C4-2B (cell line): Measurements from ENCODE around the gene AUTS2.

Experiments used
- CTCF ChIP-seq: fragments of 450-650 bp; conservative IDR thresholded peaks from 2 replicates; pipeline ENCODE4 v1.5.1; 2017; ENCODE audit warnings: mild to moderate bottlenecking
- ZFX ChIP-seq: fragments of 450-650 bp; IDR thresholded peaks from 2 replicates; pipeline ENCODE4 v1.6.1; 2017

DNA sequence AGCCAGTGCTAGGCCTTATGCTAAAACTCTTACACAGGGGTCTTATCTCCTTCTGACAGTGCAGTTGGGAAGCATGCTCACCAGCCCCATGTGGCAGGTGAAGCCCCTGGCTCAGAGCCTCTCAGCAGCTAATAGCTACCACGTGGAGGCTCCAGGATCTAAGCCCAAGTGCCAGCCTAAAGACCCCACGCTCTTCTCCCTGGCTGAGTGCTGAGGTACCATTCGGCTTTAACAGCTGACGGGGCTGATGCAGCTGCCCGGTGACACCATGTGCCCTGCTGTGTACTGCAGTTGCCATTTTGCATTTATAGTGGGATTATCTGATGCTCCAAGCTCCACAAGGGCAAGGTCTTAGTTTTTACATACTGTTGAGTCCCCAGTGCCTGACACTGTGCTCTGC is 1017.9 kb downstream of the AUTS2 start:
- no peak for TF ChIP-seq CTCF
- TF ChIP-seq ZFX, result no peak
